HG02884 (cell line): ENCODE measurements around the gene CHODL.

Source experiments
- ATAC-seq: cut with Tn5 transposase; IDR thresholded peaks from one replicate; pipeline ENCODE4 v1.9.1; 2021; ENCODE audit warnings: mild to moderate bottlenecking, moderate library complexity; ENCODE audit not compliant: unreplicated experiment

CHODL gene

DNA sequence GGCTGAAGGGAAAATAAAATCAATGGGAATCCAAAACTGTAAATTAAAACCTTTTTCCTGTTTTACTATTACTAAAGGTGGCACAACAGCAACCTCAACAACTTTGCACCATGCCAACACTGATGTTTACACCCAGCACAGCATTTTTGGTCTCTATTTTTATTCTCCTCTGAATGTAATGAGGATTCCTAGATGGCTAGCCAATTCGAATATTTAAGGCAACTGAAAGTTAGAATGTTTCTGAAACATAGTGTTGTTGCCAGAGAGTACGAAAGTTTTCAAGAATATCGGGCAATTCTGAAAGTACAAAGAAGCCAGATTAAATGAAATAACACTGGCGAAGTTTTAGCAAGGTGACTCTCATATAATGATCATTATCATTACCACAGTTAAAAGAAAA is 40.7 kb downstream of the CHODL start:
- ATAC-seq: no peak

DNA sequence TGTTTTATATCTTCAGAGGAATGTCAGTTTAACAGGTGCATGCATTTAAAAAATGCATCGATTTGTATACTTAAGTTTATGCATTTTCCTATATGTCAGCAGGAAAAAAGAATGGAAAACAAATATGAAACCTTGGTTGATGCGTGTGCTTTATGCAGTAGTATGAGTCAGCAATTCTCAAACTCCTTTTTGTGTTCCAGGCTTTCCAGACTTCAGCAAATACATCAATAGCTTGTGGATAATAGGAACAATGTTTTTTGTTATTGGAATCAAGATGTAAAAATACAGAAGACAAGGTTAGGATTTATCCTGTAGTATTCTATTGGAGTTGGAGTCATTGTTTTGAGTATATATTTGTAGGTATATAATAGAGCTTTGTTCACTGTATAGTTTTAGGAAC is 45.2 kb downstream of the CHODL start:
- ATAC-seq: no peak

DNA sequence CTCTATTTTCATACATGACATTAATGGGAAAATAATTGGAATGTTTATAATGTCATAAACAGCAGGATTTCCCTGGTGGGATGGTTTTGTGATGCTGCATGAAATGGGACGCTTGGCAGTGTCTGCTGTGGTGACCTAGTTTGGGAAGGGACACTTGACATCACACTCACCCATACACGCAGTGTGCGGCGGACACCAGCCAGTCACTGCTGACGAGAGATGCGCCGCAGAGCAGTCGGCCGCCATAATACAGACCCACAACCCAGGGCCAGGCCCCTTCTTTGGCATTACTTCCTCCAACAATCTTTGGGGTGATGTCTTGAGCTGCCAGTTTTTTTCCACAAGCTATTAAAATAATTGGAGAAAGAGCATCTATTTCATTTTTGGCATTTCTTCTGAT is 49.5 kb downstream of the CHODL start:
- ATAC-seq: no peak

DNA sequence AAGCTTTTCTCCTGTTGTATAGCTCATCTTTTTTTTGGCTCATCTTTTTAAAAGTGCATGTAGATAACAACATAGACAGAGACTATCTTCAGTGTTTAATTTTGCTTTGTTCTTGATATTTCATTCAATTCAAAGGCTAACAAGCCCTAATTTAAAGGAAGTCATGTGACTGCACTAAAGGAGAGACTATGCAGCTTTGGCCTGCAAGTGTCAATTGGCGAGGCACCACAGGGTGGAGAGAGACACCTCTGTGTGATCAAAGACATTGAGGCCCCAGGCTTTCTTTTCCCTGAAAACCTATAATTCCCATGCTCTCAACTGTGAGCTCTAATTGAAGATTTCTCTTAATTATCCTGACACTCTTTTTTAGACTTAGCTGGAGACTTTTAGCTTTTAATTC is 53.6 kb downstream of the CHODL start:
- ATAC-seq: no peak
